ENCODE measurements around the gene DIP2C. TPM values are rescaled to one million over a fixed set of nuclear protein-coding genes. Genes with fewer than 3 reads are reported as not detected.

DIP2C gene
- total RNA-seq, 4 donors from 2014 or later = 10.5 to 40.5 (median 19.5) TPM

DNA sequence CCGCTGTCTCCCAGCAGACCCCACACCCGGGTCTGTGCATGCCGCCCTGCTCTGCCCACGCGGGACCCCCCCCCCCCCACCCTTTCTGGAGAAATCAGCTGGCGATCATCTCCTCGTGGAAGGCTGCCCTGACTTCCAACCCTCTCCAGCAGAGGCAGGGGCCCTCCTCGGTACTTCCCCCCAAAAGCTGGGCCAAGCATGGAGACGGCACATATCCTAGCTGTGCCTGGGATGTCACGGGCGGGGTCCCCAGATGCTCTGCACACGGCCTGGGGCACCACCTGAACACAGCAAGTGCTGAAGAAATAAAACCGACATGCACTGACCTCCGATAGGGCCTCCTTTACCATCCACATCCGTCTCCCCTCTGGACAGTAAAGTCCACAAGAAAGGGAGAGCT lies 96.0 kb downstream of the DIP2C start:
- TF ChIP-seq POLR2A (IDR thresholded peaks at IDR 0.05) = no peak
- TF ChIP-seq, protein P1, sequence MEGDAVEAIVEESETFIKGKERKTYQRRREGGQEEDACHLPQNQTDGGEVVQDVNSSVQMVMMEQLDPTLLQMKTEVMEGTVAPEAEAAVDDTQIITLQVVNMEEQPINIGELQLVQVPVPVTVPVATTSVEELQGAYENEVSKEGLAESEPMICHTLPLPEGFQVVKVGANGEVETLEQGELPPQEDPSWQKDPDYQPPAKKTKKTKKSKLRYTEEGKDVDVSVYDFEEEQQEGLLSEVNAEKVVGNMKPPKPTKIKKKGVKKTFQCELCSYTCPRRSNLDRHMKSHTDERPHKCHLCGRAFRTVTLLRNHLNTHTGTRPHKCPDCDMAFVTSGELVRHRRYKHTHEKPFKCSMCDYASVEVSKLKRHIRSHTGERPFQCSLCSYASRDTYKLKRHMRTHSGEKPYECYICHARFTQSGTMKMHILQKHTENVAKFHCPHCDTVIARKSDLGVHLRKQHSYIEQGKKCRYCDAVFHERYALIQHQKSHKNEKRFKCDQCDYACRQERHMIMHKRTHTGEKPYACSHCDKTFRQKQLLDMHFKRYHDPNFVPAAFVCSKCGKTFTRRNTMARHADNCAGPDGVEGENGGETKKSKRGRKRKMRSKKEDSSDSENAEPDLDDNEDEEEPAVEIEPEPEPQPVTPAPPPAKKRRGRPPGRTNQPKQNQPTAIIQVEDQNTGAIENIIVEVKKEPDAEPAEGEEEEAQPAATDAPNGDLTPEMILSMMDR (IDR thresholded peaks at IDR 0.05) = no peak
- Histone ChIP-seq H3K4me1 (peaks cover 0 to 3% of the 10 kb centered on the region in 2 donors), H3K4me3 (peak overlapping the region in 1 of 2 donors; percentile 4), H3K9me3 (no peaks in the 10 kb centered on the region), H3K27me3 (no peaks in the 10 kb centered on the region), H3K27ac (peak overlapping the region; percentile 42 to 57), H3K36me3 (no peaks in the 10 kb centered on the region)
- DNase-seq = no peak
- intact Hi-C loops (cut with DNase I; ENCODE audit: low total_unique reads) = no loop called here

DNA sequence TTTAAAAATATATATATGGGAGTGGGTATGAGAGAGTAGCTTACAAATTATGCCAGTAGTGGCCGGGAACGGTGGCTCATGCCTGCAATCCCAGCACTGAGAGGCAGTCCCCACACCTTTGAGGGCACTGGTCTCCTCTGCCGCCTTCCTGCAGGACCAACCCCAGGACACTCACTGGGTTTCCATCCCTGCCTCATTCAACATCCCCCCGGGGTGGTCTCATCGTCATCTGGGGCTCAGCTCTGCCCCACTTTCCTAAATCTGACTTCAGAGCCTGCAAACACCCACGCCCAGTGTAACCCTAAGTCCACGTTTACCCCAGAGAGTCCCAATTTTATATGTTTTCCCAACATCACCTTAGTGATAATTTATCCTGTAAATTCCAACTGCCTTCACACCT lies 96.5 kb downstream of the DIP2C start:
- DNase-seq = no peak

DNA sequence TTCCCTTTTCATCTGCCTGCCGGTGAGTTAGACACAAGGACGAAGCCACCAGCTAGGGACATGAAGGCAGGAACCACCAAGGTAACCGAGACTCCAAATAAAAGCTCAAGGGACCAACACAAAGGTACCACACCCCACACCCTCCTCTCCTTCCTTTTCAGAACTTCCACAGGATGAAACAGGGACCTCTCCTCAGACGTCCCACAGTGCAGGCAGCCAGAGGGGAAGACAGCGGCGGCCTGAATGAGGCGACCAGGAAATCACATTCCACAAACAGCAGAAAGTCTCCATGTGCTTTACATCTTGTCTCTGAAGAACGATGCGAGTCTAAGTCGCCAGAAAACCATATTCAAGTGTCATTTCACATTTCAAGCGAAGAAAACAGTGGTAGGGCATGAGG lies 97.8 kb downstream of the DIP2C start:
- H3K36me3 ChIP-seq = no peaks in the 10 kb centered on the region
- no peak for DNase-seq
- no peaks in the 10 kb centered on the region for H3K9me3 ChIP-seq
- H3K27ac ChIP-seq = no peak overlapping the region
- H3K4me1 ChIP-seq = peaks cover 0 to 3% of the 10 kb centered on the region in 2 donors
- H3K27me3 ChIP-seq = no peaks in the 10 kb centered on the region
- no peak for TF ChIP-seq POLR2A (IDR thresholded peaks at IDR 0.05)
- TF ChIP-seq, protein P1 (IDR thresholded peaks at IDR 0.05) = no peak
- H3K4me3 ChIP-seq = no peak overlapping the region
- intact Hi-C loops (cut with DNase I; ENCODE audit: low total_unique reads) = no loop called here

More for the DNA sequence above, 96.5 kb downstream of the DIP2C start:
- Histone ChIP-seq H3K9me3 (no peaks in the 10 kb centered on the region), H3K27ac (peak overlapping the region in 1 of 2 donors; percentile 57), H3K36me3 (no peaks in the 10 kb centered on the region), H3K4me1 (peaks cover 0 to 3% of the 10 kb centered on the region in 2 donors), H3K27me3 (no peaks in the 10 kb centered on the region), H3K4me3 (no peak overlapping the region)
- TF ChIP-seq, protein P1 (IDR thresholded peaks at IDR 0.05) = no peak
- no peak for TF ChIP-seq POLR2A (IDR thresholded peaks at IDR 0.05)
- intact Hi-C loops (cut with DNase I; ENCODE audit: low total_unique reads) = no loop called here

DNA sequence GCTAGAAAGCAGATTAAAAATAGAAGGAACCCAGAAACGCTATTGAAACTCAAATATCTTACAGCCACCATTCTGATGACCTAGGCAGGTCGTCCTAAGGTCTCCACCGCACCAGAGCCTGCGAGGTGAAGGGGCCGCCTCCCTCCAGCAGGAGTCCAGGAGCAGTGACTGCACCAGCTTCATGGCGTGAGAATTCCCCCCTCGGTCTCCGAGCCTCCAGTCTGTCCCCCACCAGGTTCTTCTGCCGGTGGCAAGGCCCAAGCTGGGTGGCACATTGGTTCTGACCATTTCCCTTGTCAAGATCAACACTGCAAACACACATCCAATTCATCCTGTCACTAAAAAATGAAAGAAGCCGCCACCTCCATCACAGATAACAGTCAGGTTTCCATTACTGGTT lies 98.7 kb downstream of the DIP2C start:
- Histone ChIP-seq H3K4me1 (peaks cover 0 to 3% of the 10 kb centered on the region in 2 donors), H3K36me3 (no peaks in the 10 kb centered on the region), H3K27me3 (no peaks in the 10 kb centered on the region), H3K27ac (no peak overlapping the region), H3K9me3 (no peaks in the 10 kb centered on the region), H3K4me3 (no peak overlapping the region)
- no peak for DNase-seq
- TF ChIP-seq POLR2A (IDR thresholded peaks at IDR 0.05) = no peak
- TF ChIP-seq, protein P1 (IDR thresholded peaks at IDR 0.05) = no peak
- intact Hi-C loops (cut with DNase I; ENCODE audit: low total_unique reads) = no loop called here

- Histone ChIP-seq H3K27me3 (no peaks in the 10 kb centered on the region), H3K36me3 (no peaks in the 10 kb centered on the region), H3K4me3 (no peak overlapping the region), H3K4me1 (peaks cover 0 to 3% of the 10 kb centered on the region in 2 donors), H3K27ac (no peak overlapping the region), H3K9me3 (no peaks in the 10 kb centered on the region)
- no peak for DNase-seq
- intact Hi-C loops (cut with DNase I; ENCODE audit: low total_unique reads) = no loop called here
- TF ChIP-seq, protein P1 (IDR thresholded peaks at IDR 0.05) = no peak
- TF ChIP-seq POLR2A (IDR thresholded peaks at IDR 0.05) = no peak
Observed at GRCh38 chr10:589961-590680, 99.3 kb downstream of the DIP2C start.
